Sigmoid colon (tissue), 7 donors: ENCODE results near the gene HEXB. TPM values are rescaled to one million over a fixed set of nuclear protein-coding genes. Genes with fewer than 3 reads are reported as not detected.

Experiments used
- DNase-seq: peaks from one replicate; pipeline ENCODE4 v3.0.0-alpha.2; 2019
- H3K27ac ChIP-seq, 4 donors: fragments of 200-600 bp; sonication (generic); one replicate each; pipeline ENCODE4 v1.5.1; 2016 to 2019; ENCODE audit warnings: mild to moderate bottlenecking in 1 of 4
- H3K27me3 ChIP-seq, 3 donors: fragments of 200-600 bp; sonication (generic); one replicate each; pipeline ENCODE4 v1.5.1; 2019; ENCODE audit warnings: mild to moderate bottlenecking in 1 of 3
- H3K36me3 ChIP-seq, 4 donors: fragments of 200-600 bp; sonication (generic); one replicate each; pipeline ENCODE4 v1.5.1; 2016 to 2019
- H3K4me1 ChIP-seq, 4 donors: fragments of 200-600 bp; sonication (generic); one replicate each; pipeline ENCODE4 v1.5.1; 2017 to 2019
- H3K4me3 ChIP-seq, 4 donors: fragments of 200-600 bp; sonication (generic); one replicate each; pipeline ENCODE4 v1.5.1; 2017 to 2019; ENCODE audit warnings: mild to moderate bottlenecking in 2 of 4, moderate library complexity in 1 of 4
- H3K9me3 ChIP-seq, 4 donors: fragments of 200-600 bp in 3 of 4; sonication (generic) in 3 of 4; one replicate each; pipeline versions ENCODE4 v1.5.1 to v1.6.1; 2013 to 2019
- CTCF ChIP-seq, 4 experiments: fragments of 450-650 bp in 3 of 4; fragments of 200-600 bp in 1 of 4; IDR thresholded peaks; one replicate each; pipeline ENCODE4 v1.5.1; 2016 to 2019; ENCODE audit warnings: antibody characterized with exemption in 4 of 4, mild to moderate bottlenecking in 3 of 4, moderate library complexity in 2 of 4
- EP300 ChIP-seq, 4 donors: sonication (generic); formaldehyde crosslinking; IDR thresholded peaks; one replicate each; pipeline ENCODE4 v1.6.1; 2017; ENCODE audit warnings: antibody characterized with exemption in 4 of 4
- POLR2A ChIP-seq, 2 donors: fragments of 450-650 bp; IDR thresholded peaks; one replicate each; pipeline ENCODE4 v1.6.1; 2016; ENCODE audit warnings: antibody characterized with exemption in 2 of 2, mild to moderate bottlenecking in 2 of 2, moderate library complexity in 2 of 2
- POLR2AphosphoS5 ChIP-seq, 4 donors: sonication (generic); formaldehyde crosslinking; IDR thresholded peaks; one replicate each; pipeline ENCODE4 v1.6.1; 2017; ENCODE audit warnings: antibody characterized with exemption in 4 of 4
- WGBS, 2 donors: extraction: QIAGEN DNeasy Blood & Tissue Kit; methylation state at CpG; one replicate each; pipeline ENCODE4 v1.1.7; 2013; 5-methylcytosine and 5-hydroxymethylcytosine counted together
- intact Hi-C: fragments of 100-400 bp; cut with DNase I; formaldehyde crosslinking; loops from one replicate; pipeline ENCODE4 v1.15.1; 2023
- polyA plus RNA-seq, 3 donors: library from polyadenylated mRNA; stranded (reverse); fragments of 200-250 nt; gene quantifications; one replicate each; pipeline ENCODE4 v1.2.3, GENCODE V29; 2013
- total RNA-seq, 4 donors: library from RNA; depleted of rRNA; stranded (reverse); fragments of >200 nt; gene quantifications; one replicate each; pipeline ENCODE4 v1.1.0, GENCODE V29; 2016
- donor health status: healthy with polysubstance abuse.
- donor health status: Bipolar disorder and iron deficiency.
- donor health status: healthy.

The HEXB gene
- total and polyA plus RNA-seq, 7 donors, result 51.7 to 132 (median 95.7) TPM

GRCh38 chr5:74679966-74680365, 5.1 kb upstream of the HEXB start:
- Histone ChIP-seq H3K4me3 (no peak overlapping the region), H3K9me3 (no peaks in the 10 kb centered on the region), H3K27ac (no peak overlapping the region), H3K4me1 (no peaks in the 10 kb centered on the region), H3K27me3 (no peaks in the 10 kb centered on the region), H3K36me3 (no peaks in the 10 kb centered on the region)
- WGBS, 2 donors, result 74 to 80% methylated on average over 4 of the region's 4 CpGs
- no peak for DNase-seq
- TF ChIP-seq CTCF (IDR thresholded peaks at IDR 0.05) (no peak), POLR2AphosphoS5 (IDR thresholded peaks at IDR 0.05) (no peak), POLR2A (IDR thresholded peaks at IDR 0.05) (no peak), EP300 (IDR thresholded peaks at IDR 0.05) (no peak)
- intact Hi-C loops, result loop anchor here (10.0 kb wide), 1 partner anchor 375 kb away; the partner anchor contains the start of gene GCNT4

- Histone ChIP-seq H3K36me3 (peaks cover 0 to 22% (median 2%) of the 10 kb centered on the region in 4 donors), H3K9me3 (no peaks in the 10 kb centered on the region), H3K4me3 (peak overlapping the region; percentile 70 to 96 (median 93)), H3K27me3 (no peaks in the 10 kb centered on the region), H3K4me1 (peaks cover 0 to 22% (median 16%) of the 10 kb centered on the region in 4 donors), H3K27ac (peak overlapping the region; percentile 86 to 91 (median 90))
- no peak for TF ChIP-seq EP300 (IDR thresholded peaks at IDR 0.05)
- TF ChIP-seq POLR2A (IDR thresholded peaks at IDR 0.05), result no peak
- TF ChIP-seq POLR2AphosphoS5 (IDR thresholded peaks at IDR 0.05), result no peak
- TF ChIP-seq CTCF (IDR thresholded peaks at IDR 0.05), result no peak
- WGBS, 2 donors, result 28 to 47% methylated on average over 10 of the region's 10 CpGs
- no peak for DNase-seq
- intact Hi-C loops, result loop anchor here (2.0 to 10.0 kb wide), 2 partner anchors 81 to 369 kb away; partner anchors contain the start of genes GCNT4, GFM2 and NSA2
These were observed 1.1 kb downstream of the HEXB start for GRCh38 chr5:74685979-74686631.

GRCh38 chr5:74686962-74687751, 2.1 kb downstream of the HEXB start:
- no peaks in the 10 kb centered on the region for H3K27me3 ChIP-seq
- peaks cover 0 to 32% (median 2%) of the 10 kb centered on the region in 4 donors for H3K36me3 ChIP-seq
- H3K27ac ChIP-seq, result no peak overlapping the region
- 67 to 81% methylated on average over 5 of the region's 5 CpGs for WGBS, 2 donors
- peaks cover 0 to 22% (median 16%) of the 10 kb centered on the region in 4 donors for H3K4me1 ChIP-seq
- H3K4me3 ChIP-seq, result no peak overlapping the region
- intact Hi-C loops, result loop anchor here (10.0 kb wide), 1 partner anchor 368 kb away; the partner anchor contains the start of gene GCNT4
- H3K9me3 ChIP-seq, result no peaks in the 10 kb centered on the region
- TF ChIP-seq EP300 (IDR thresholded peaks at IDR 0.05) (no peak), POLR2A (IDR thresholded peaks at IDR 0.05) (no peak), POLR2AphosphoS5 (IDR thresholded peaks at IDR 0.05) (no peak), CTCF (IDR thresholded peaks at IDR 0.05) (no peak)
- no peak for DNase-seq

- H3K36me3 ChIP-seq, result peaks cover 6 to 82% (median 18%) of the 10 kb centered on the region in 4 donors
- TF ChIP-seq POLR2A (IDR thresholded peaks at IDR 0.05), result no peak
- WGBS, 2 donors, result 90 to 93% methylated on average over 4 of the region's 4 CpGs
- H3K27ac ChIP-seq, result no peak overlapping the region
- H3K4me3 ChIP-seq, result no peak overlapping the region
- H3K27me3 ChIP-seq, result no peaks in the 10 kb centered on the region
- intact Hi-C loops, result no loop called here
- no peaks in the 10 kb centered on the region for H3K9me3 ChIP-seq
- no peaks in the 10 kb centered on the region for H3K4me1 ChIP-seq
- no peak for DNase-seq
These were observed 8.2 kb downstream of the HEXB start for GRCh38 chr5:74693191-74693590.

GRCh38 chr5:74717596-74717995, 32.6 kb downstream of the HEXB start:
- Histone ChIP-seq H3K27ac (no peak overlapping the region), H3K36me3 (peaks cover 8 to 81% (median 27%) of the 10 kb centered on the region in 4 donors), H3K4me3 (no peak overlapping the region), H3K9me3 (no peaks in the 10 kb centered on the region), H3K27me3 (no peaks in the 10 kb centered on the region), H3K4me1 (no peaks in the 10 kb centered on the region)
- no peak for DNase-seq
- intact Hi-C loops, result no loop called here
- WGBS, 2 donors, result 6 to 34% methylated on average over 1 of the region's 1 CpG
- TF ChIP-seq EP300 (IDR thresholded peaks at IDR 0.05) (no peak), POLR2AphosphoS5 (IDR thresholded peaks at IDR 0.05) (no peak), POLR2A (IDR thresholded peaks at IDR 0.05) (no peak)
